ENCODE measurements around the gene ADCY9.

The ADCY9 gene

DNA sequence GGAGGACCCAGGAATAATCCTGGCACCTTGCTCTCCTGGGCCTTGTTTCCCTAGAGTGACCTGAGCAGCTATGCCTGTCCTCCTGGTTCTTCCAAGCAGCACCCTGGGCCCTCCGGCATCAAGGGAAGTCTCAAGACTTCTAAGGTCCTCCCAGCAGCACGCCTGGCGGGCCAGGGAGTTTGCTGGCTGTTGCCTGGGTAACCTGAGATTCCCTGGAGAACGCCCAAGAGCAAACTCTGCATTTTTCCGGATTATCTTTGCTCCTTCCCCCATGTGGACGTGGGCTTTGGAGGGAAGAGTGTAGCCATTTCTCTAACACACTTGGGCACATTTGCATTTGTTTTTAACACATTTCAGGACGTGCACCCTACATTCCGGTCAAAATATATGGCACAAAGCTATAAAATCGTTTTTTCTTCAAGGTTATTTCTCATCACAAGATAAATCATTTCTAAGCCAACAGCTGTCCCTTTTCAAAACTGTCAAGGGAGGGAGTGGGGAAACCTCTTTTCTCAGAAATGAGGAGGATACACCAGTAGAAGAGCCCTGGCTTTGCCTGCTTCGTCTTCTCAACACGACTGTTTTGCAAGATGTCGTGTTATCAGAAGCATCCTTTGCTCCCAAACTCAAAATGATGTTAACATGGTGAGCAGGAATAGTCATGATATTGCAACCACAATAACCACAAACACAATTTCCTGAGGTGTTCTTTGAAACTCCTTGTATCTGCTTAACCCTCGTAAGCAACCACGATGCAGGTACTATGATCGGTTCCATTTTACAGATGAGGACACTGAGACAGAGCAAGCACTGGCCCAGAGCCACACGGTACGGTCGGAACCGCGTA, 116.5 kb downstream of the ADCY9 start:
- peak in 1 of 5 donors; percentile 17 for DNase-seq

DNA sequence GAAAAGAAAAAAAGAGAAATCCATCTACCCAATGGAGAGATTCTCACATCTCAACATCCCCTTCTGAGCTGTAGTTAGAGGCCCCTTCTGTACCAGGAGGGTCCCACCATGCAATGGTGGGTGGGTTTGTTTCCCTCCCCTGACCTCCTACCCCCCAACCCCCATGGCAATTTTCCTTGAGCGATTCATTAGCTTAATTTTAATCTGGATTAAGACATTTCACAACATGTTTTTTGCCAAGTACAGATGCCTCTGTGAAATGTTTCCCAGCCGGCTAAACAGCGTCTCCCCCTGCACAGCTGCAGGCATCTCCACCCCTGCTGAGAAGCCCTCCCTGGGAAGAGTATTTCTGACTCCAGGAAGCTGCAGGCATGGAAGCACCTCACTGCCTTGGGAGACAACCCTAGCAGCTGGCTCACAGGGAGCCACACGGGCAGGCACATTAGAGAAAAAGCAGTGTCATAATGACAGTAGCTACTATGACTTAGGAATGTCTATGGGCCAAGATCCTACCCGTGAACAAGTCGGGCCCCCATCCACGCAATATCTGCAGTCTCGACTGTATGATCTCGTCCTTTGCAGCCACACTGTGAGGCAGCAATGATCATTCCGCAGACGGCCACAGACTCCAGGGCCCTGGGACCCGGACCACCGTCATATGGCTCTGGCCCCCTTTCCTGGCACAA, 117.3 kb downstream of the ADCY9 start:
- no peak for DNase-seq

DNA sequence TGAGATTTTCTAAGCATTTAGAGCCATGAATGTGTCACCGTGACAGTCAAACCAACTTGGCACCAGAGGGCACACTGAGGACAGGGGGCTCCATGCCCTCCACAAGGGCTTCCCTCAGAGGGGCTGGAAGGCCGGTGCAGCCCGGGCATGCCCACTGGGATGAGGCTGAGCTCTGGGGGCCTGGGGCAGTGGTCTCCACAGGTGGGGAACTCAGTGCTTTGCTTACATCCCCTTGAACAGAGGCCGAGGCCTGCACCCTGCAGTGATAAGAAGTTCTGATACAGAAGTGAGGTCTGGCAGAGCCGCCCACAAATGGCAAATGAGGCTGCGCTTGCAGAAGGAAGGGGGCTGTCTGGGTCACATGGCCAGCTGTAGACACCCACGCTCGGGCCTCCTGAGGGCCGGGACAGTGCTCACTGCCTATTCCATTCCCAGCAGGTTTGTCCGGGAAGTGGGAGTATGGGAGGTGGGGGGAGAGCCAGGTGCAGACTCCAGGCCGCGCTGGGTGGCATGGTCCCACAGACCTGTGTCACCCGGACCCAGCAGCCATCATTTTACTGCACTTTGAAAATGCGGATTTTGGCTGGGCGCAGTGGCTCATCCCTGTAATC, 118.9 kb downstream of the ADCY9 start:
- DNase-seq: no peak

DNA sequence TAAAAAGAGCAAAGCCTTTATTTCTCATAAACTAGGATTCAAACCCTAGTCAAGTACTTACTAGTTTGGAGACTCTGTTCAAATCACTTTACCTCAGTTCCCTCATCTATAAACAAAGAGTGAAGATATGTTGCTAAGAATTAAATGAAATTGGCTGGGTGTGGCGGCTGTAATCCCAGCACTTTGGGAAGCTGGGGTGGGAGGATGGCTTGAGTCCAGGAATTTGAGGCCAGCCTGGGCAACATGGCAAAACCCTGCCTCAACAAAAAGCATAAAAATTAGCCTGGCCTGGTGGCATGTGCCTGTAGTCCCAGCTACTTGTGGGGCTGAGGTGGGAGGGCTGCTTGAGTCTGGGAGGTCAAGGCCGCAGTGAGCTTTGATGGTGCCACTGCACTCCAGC, 121.2 kb downstream of the ADCY9 start:
- no peak for DNase-seq

DNA sequence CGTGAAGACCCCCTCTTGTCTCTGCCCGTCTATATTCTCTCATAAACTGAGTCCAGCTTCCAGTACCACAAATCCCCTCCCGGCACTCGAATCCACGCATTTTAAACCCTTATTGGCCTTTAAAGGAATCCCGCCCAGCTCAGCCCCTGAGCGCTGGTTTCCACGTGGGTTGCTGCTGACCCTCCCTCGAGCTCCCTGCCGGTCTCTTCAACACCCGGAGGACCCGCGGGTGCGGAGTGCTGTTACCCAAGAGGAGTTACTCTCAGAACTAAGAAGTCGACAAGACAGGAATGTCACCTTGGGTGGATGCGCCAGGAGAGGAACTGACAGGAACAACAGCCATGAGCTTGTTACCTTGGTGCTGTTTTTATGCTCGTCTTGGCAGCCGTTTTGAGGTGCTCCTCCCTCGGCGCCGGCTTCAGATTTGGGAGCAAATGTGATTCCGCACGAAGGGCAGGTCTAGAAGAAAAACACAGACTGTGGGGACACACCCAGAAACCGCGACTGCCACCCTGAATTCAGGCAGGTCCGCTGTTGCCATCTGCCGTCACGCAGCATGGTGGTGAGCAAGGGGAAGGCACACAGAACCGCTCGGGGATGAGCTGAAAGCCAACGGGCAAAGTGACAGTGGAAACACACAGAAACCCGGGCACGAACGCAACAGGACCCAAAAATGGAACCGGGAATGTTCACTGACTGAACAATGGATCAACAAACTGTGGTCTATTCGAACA, 123.0 kb downstream of the ADCY9 start:
- DNase-seq: no peak

DNA sequence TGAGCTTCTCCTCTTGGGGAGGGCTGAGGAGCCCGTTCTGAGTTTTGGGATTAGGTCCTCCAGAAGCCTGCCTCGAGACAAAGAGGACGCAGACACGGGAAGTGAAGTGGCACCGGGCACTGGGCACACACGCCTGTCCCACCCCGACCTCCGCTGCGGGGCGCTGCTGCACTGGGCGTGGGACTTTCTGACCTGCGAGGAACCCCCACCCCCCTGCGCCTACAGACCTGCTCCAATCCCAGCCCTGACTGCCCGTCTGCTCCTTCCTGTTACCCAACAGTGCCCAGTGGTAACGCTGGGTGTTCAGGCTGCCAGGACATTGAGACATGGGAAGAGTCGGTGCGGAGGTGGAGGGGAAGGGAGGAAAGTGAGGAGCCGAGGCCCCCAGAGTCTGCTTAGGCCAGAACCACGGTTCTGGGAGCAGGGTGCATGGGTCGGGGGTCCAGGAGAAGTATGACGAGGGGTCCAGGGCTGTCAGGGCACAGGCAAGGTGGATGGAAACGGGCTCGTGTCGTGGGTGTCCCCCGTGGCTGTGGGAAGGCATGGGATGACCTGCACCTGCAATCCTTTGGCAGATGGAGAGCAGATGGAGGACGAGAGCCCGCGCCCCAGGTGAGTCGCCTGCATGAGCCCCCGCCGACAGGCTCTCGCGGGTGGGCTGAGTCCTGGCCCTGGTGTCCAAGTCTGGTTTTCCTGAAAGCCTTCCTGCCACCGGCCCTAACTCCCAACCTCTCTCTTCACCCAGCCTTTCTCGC, 123.8 kb downstream of the ADCY9 start:
- DNase-seq: no peak

DNA sequence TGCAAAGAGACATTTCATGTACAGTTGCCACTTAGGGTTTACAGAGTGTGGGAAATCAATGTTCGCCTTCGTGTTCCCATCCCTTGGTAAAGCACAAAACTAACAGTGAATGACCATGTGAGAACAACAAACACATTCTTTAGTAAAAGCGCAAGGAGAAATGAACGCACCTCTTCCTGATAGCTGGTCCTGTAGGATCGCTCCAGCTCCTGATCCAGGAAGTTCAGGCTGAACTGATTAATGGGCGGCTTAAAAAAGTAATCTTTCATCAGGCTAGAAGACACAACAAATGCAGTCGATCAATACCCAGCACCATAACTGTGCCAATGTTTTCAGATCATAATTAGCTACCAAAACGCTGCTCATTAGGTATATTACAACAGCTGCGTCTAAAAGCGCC, 127.4 kb downstream of the ADCY9 start:
- DNase-seq: no peak

DNA sequence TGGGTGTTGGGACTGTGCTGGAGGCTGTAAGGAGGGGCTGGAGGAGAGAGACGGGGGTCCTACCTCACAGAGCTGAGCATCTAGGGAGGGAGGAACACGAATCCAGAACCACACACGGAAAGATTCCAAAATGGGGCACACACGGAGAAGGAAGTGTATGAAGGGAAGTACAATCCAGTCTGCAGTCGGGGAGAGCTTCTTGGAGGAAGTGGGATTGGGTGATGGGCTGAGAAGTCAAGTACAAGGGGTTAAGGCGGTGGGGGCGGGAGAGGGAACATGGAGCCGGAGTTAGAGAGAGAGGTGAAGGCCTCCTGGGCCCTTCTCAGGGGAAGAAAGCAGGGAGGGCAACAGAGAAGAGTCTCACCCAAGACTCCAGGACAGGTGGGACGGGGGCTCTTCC, 128.2 kb downstream of the ADCY9 start:
- no peak for DNase-seq

DNA sequence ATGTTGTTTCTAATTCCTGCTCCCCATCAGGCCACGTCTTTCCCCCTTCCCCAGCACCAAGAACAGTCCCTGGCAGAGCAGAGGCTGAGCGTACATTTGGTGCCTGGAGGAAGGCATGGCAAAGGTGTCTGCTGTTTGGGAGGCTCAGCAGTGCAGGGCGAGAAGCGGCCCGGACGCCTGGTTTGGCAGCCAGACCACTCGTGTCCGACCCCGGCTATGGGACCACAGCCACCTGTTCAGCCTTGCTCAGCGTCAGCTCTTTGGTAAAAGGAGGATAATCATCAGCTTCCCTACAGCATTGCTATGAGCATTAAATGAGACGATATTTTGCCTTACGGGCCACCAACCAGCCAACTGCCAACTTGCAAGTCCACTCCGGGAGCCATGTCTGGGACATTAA, 129.0 kb downstream of the ADCY9 start:
- no peak for DNase-seq

DNA sequence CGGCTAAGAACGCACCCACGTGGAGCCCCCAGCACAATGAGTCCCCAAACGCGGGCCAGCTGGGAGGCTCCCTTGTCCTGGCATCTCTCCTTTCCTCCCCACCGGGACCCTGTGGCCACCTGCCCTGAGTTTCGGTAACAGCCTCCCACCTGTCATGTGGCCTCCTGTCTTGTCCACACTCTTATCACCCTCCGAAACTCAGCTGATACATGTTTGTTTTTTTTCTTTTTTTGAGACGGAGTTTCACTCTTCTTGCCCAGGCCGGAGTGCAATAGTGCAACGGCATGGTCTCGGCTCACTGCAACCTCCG, 130.1 kb downstream of the ADCY9 start:
- no peak for DNase-seq

DNA sequence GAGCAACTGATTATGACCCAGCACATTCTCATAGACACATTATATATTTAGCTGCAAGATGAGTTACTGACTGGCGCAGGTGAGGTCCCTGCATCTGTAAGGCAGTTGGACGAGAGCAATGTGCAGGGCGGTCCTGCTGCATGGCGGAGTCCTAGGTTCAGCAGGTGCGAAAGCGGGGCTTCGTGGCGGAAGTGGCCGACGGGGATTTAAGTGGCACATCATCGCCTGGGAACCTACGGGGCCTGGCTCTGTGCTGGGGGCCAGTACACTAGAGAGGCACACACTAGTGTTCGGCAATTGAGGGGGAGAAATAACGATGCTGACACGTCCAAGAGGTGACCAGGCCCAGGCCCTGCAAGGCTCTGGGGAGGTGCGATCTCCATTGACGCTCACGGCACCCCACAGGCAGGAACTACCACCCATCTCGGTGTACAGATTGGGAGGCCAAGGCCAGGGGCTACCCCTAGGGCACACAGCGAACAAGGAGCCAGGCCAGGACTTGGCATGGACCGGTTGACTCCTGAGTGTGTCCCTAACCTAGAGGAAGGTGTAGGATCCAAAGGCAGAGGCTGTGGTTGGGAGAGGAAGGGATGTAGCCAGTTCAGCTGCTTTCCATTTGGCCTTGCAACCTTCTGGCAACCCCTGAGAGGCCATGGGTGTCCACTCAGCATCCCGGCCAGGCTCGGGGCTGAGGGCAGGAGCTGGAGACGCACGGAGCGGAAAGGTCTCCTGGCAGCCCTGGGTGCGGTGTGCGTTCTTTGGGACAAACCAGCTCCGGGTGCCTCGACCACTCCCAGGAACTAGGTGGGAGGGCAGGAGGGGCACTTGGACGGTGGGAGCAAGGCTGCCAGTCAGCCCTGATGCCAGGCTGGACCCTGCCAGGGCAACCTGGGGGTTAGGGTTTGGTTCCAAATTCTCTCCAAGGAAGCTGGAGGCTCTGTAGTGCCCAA, 131.9 kb downstream of the ADCY9 start:
- DNase-seq: no peak

DNA sequence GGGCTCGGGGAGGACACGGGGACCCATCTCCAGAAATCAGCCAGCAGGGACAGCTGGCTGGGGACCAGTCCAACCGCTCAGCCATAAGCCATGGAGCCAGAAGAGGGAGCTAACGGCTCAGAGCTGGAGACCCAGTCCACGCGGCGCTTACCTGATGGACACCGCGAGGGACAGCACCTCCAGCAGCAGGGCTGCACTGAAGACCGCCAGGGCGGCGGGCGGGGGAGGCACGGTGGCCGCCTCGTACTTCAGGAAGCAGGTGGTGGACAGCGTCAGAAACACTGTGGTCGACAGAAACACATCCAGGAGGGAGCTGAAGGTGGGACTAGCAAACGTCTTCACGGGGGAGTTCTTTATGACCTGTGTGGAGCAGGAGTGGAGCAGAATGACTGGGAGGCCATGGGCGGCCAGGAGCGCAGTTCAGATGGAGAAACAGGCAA, 133.1 kb downstream of the ADCY9 start:
- peak in 3 of 5 donors; percentile 12 to 36 (median 21) for DNase-seq

DNA sequence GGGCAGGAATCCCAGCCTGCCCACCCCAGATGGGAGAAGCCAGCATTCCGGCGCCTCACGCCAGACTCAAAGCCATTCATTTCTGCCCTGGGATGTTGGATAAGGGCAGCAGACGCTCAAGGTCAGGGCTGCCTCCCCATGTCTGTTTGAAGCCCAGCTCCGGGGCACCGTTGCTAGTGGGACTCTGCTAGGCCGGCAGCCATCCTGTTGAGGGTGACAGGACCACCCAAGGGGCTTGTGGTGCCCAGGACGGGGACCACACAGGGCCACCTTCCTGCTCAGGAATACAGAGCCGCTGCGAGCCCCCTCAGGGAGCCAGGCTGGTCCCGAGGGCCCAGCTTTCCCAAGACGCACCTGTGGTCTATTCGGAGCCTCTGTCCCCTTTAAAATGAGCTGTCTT, 134.0 kb downstream of the ADCY9 start:
- no peak for DNase-seq

DNA sequence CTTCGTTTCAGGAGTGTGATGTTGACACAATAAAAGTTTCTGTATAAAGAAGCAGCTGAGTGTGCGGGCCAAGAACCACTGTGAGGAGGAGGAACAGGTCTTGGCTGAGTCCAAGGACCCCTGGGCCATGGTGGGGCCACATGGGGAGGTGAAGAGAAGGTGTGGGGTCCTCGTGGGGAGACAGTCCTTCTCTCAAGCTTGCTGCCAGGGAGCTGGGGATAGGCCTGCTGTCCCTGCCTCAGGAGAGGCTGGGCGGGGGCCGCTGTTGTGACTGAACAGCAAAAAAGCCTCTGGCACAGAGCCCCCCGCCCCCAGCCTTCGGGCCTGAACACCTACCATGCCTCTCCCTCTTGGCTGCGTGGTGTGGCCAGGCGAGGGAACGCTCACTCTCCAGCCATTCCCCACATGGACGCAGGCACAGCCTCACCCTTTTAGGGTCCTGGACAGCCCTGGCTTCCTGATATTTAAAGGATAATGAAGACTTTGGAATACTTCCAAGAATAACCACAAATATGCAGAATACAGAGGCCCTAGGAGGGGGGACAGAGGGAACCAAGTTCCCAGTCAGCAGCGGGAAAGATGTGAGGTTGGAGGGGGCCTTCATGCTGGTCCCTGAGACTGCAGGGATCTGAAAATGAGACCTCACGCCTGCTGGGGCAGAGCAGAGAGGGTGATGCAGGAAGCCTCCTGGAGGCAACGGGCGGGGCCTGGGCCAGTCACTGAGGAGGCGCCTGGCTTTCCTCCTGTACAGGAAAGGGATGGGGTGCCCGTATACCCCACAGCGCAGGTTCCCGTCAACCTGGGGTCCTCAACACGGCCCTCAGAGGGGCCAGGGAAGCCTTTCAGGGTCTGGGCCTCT, 135.8 kb downstream of the ADCY9 start:
- no peak for DNase-seq

DNA sequence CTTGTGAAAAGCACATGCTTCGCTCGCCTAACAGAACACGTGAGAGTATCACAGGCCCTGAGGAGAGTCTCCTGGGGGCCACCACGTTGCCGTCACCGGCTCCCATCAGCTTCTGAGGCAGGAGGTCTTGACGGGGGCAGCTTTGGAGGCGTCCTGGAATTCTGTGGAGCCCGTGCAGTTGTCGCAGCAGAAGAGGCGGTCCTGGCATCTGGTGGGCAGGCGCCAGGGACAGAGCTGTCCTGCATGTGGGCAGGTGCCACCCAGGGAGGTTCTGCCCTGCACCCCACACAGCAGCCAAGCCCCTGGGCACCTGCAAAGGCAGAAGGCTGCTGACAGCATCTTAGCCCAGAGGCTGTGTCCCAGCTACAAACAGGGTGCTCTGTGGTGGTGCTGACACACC, 136.7 kb downstream of the ADCY9 start:
- DNase-seq: no peak

DNA sequence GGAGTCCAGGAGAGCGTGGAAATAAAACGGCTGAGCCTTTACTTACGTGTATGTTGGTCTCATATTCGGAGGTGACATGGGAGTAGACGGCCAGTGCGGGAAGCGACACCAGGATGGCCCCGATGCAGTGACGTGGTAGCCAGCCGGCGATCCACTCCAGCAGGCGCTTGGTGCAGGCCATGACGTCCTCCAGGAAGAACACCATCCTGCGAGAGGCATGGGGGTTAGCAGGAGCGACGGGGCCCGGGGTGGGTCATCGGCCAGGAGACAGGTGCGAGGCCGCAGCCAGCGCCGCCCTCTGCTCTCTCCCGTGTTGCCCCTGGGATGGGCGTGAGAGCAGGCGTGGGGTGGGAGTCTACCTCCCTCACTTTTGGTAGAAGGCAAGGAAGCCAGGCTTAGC, 137.2 kb downstream of the ADCY9 start:
- no peak for DNase-seq

DNA sequence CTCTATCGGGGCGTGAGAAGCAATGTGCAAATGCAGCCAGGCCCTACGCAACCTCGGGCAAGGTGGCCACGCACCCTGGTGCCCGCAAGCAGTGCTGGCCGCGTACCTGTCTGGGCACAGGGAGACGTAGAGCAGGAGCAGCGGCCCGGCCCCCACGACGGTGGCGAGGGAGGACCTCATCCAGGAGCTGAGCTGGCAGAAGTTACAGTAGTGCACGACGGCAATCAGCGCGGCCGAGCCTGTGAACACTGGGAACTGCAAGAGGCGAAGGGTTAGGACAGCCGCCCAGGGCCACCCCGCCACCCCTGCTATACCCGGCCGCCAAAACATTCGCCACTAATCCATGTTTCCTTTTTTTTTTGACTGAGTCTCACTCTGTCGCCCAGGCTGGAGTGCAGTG, 138.9 kb downstream of the ADCY9 start:
- no peak for DNase-seq

DNA sequence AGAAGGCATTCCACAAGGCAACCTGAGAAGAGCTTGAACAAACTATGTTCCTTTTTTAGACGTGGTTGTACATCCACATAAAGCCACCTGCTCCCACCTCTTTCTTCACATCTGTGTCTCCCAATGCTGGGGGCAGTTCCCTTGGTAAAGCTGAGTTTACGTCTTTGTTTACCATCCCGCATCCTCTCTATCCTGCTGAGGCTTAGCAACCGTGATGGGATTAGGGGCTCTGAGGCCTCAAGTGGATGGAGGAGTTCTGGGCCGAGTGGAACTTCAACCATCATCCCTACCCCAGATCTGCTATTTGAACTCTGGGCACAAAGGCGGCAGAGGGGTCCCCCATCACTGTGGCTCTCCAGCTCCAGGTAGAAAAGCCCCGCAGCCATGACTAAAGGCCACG, 141.5 kb downstream of the ADCY9 start:
- DNase-seq: no peak

DNA sequence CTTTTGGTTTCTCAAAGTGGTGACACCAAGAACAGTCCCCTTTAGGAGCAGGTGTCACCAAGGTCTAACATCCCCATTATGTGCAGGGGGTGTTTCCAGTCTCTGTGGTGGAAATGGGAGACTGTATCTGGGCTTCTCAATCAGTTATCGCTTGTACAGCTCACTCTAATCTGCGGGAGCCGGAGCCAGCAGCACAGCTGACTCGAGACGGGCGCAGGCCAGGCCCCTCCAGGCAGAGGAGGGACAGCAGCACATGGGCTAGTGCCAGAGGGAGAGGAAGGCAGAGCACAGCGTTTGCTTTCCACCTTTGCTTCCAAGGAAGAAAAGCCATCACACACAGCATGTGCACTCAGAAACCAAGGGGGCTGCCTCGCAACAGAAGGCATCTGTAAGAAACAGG, 144.5 kb downstream of the ADCY9 start:
- DNase-seq: no peak

DNA sequence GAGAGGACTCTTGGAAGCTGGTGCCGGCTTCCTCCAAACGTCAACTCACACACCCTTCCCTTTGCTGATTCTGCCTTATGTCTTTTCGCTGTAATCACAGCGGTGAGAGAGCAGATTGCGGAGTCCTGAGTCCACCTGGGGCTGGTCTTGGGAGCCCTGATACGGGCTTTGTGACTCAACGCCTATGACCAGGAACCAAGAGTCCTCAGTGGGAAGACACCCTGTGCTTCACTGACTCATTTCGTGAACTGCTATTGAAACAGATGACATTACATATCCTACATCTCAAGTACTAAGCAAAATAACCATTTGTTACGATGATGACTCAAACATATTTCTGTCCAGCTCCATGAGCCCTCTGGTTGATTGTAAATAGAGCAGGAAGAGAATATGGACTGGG, 145.0 kb downstream of the ADCY9 start:
- DNase-seq: peak in 1 of 5 donors; percentile 20

Data from T-helper 1 cell (primary cell).